ENCODE measurements around the gene ALB. TPM values are rescaled to one million over a fixed set of nuclear protein-coding genes. Genes with fewer than 3 reads are reported as not detected.

ALB gene
- total and polyA plus RNA-seq, 2 of the 8 experiments (the other 6 are each of a cell fraction or from before 2014, with no cell fraction given): 0.12 TPM; not detected in 1

DNA sequence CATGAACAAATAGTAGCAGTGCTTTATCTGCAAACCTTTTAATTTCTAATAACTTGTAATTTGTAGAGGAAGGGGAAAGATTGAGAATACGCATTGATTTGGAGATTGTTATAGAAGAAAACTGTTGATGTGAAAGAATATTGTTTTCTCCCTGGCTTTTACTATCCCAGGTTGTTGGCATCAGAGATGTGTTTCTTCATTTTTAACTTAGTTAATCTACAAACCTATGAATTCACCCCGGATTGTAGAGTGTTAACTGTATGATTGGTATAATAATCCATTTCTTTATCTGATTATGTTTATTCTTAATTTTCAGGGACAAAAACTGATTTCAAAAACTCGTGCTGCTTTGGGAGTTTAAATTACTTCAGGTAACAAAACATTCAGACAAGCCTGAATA lies 50.8 kb downstream of the ALB start:
- Histone ChIP-seq H3K79me2 (ENCODE audit: control insufficient read depth in 1 of 2, insufficient read depth in 2 of 2, low read length in 2 of 2) (no peaks in the 10 kb centered on the region), H3K79me1 (ENCODE audit: low read depth, low read length) (no peaks in the 10 kb centered on the region), H2BK20ac (ENCODE audit: low read length) (no peak overlapping the region), H3K9ac (replicated peaks in 1 of 4; ENCODE audit: extremely low read depth in 1 of 4, low read depth in 3 of 4, low read length in 3 of 4) (no peak overlapping the region), H3K4me3 (ENCODE audit: extremely low read depth in 1 of 4, insufficient read depth in 2 of 4, low read depth in 3 of 4, low read length in 4 of 4) (no peak overlapping the region), H2AK5ac (ENCODE audit: low read depth, low read length) (no peak overlapping the region), H2BK5ac (ENCODE audit: low read depth, low read length) (no peak overlapping the region), H4K91ac (replicated peaks; ENCODE audit: insufficient read length, low read length) (no peak overlapping the region), H3K4me1 (replicated peaks in 1 of 4; ENCODE audit: control insufficient read depth in 3 of 4, insufficient read depth in 4 of 4, low read length in 3 of 4) (peaks cover 5 to 25% (median 14%) of the 10 kb centered on the region in 4 experiments), H3K23me2 (ENCODE audit: low read depth, low read length) (no peaks in the 10 kb centered on the region; the same call in 1 of the 2 replicates), H3K14ac (ENCODE audit: insufficient read length) (no peak overlapping the region), H3K4me2 (ENCODE audit: insufficient read depth in 1 of 2, low read depth in 2 of 2, low read length in 2 of 2) (no peak overlapping the region), H3K9me3 (ENCODE audit: insufficient read depth in 2 of 2, low read depth in 1 of 2, low read length in 1 of 2) (no peaks in the 10 kb centered on the region; a peak in 1 of 4 replicates), H2AFZ (ENCODE audit: low read length) (no peak overlapping the region), H3K36me3 (ENCODE audit: control insufficient read depth in 2 of 4, insufficient read depth in 4 of 4, low read length in 3 of 4) (peaks cover 0 to 2% (median 0%) of the 10 kb centered on the region in 4 experiments; a peak in 2 of 8 replicates), H3K56ac (replicated peaks; ENCODE audit: insufficient read length, low read depth, low read length) (no peak overlapping the region), H3K27ac (ENCODE audit: low read depth, low read length) (no peak overlapping the region), H2BK15ac (ENCODE audit: low read length) (no peak overlapping the region), H2BK12ac (ENCODE audit: low read depth, low read length) (no peak overlapping the region), H4K20me1 (replicated peaks in 1 of 2; ENCODE audit: control insufficient read depth in 1 of 2, insufficient read depth in 2 of 2, low read length in 2 of 2) (no peaks in the 10 kb centered on the region), H2BK120ac (replicated peaks; ENCODE audit: low read depth, low read length) (no peak overlapping the region), H4K5ac (ENCODE audit: insufficient read length, low read depth, low read length) (no peak overlapping the region), H3K23ac (ENCODE audit: insufficient read length) (no peak overlapping the region), H3K27me3 (replicated peaks in 1 of 4; ENCODE audit: control insufficient read depth in 3 of 4, extremely low read depth in 1 of 4, insufficient read depth in 3 of 4, low read length in 3 of 4) (no peaks in the 10 kb centered on the region), H3K18ac (ENCODE audit: extremely low read depth, low read length) (no peak overlapping the region), H4K8ac (ENCODE audit: extremely low read depth, insufficient read depth, low read length) (no peak overlapping the region), H3K4ac (replicated peaks; ENCODE audit: insufficient read length, low read depth, low read length) (no peak overlapping the region)
- DNase-seq (ENCODE audit: low read depth in 1 of 2, low spot score in 2 of 2): no peak
- no peak for FAIRE-seq
- ChIA-PET POLR2A (ENCODE audit: partially characterized antibody) (no interaction called here), CTCF (ENCODE audit: partially characterized antibody) (no interaction called here)
- WGBS, 2 experiments (ENCODE audit: extremely low coverage in 1 of 2, insufficient coverage in 1 of 2, insufficient read length in 1 of 2, insufficient replicate concordance in 2 of 2, low coverage in 1 of 2, low lambda C conversion rate in 2 of 2, missing lambda C conversion rate in 1 of 2): 90 to 100% methylated on average over 1 to 3 of the region's 3 CpGs
- TF ChIP-seq SP2 (IDR thresholded peaks at IDR 0.05; ENCODE audit: low read length): no peak
- TF ChIP-seq HDAC6 (IDR thresholded peaks at IDR 0.05; ENCODE audit: low read depth, low read length): no peak

Measured in H1 (cell line).